ENCODE results near the gene TNFAIP3. TPM values are rescaled to one million over a fixed set of nuclear protein-coding genes. Genes with fewer than 3 reads are reported as not detected.
"Not testable (repeated sequence)": the region's sequence is repeated elsewhere in the genome, so short reads cannot be mapped to it uniquely, and the experiment has no call there.

Gene TNFAIP3
- total RNA-seq, 1 donor from 2014 or later: 4.6 TPM

GRCh38 chr6:137840252-137840651, 26.8 kb upstream of the TNFAIP3 start:
- no peak for ATAC-seq (ENCODE audit: poor library complexity)
- DNase-seq: no peak
- intact Hi-C loops (cut with DNase I): no loop called here

- no peak for DNase-seq
- intact Hi-C loops (cut with DNase I): no loop called here
- ATAC-seq (ENCODE audit: poor library complexity): no peak
Observed at GRCh38 chr6:137843211-137843610, 23.8 kb upstream of the TNFAIP3 start.

- intact Hi-C loops (cut with DNase I); ATAC-seq (ENCODE audit: poor library complexity): not testable (repeated sequence)
Observed at GRCh38 chr6:137844327-137844726, 22.7 kb upstream of the TNFAIP3 start.

GRCh38 chr6:137844773-137845172, 22.3 kb upstream of the TNFAIP3 start:
- intact Hi-C loops (cut with DNase I); DNase-seq; ATAC-seq (ENCODE audit: poor library complexity): not testable (repeated sequence)

More at GRCh38 chr6:137844327-137844726, 22.7 kb upstream of the TNFAIP3 start:
- not testable (repeated sequence) for DNase-seq

- intact Hi-C loops (cut with DNase I): no loop called here
- ATAC-seq (ENCODE audit: poor library complexity): no peak
- no peak for DNase-seq
Observed at GRCh38 chr6:137845460-137845859, 21.6 kb upstream of the TNFAIP3 start.

GRCh38 chr6:137846274-137846673, 20.8 kb upstream of the TNFAIP3 start:
- peak; percentile 14 for ATAC-seq (ENCODE audit: poor library complexity)
- intact Hi-C loops (cut with DNase I): no loop called here
- no peak for DNase-seq

GRCh38 chr6:137846772-137847313, 20.2 kb upstream of the TNFAIP3 start:
- DNase-seq: peak; percentile 76
- ATAC-seq (ENCODE audit: poor library complexity): peak; percentile 82
- intact Hi-C loops (cut with DNase I): no loop called here

- intact Hi-C loops (cut with DNase I): no loop called here
- no peak for ATAC-seq (ENCODE audit: poor library complexity)
- no peak for DNase-seq
Observed at GRCh38 chr6:137847748-137848147, 19.3 kb upstream of the TNFAIP3 start.

GRCh38 chr6:137848672-137849071, 18.4 kb upstream of the TNFAIP3 start:
- DNase-seq (no peak), ATAC-seq (ENCODE audit: poor library complexity) (no peak)
- intact Hi-C loops (cut with DNase I): no loop called here

- DNase-seq (no peak), ATAC-seq (ENCODE audit: poor library complexity) (no peak)
- intact Hi-C loops (cut with DNase I): no loop called here
Observed at GRCh38 chr6:137849181-137849980, 17.7 kb upstream of the TNFAIP3 start.

- DNase-seq: no peak
- ATAC-seq (ENCODE audit: poor library complexity): no peak
- intact Hi-C loops (cut with DNase I): no loop called here
Observed at GRCh38 chr6:137849981-137850714, 16.9 kb upstream of the TNFAIP3 start.

- DNase-seq: no peak
- no peak for ATAC-seq (ENCODE audit: poor library complexity)
- intact Hi-C loops (cut with DNase I): no loop called here
Observed at GRCh38 chr6:137850816-137851602, 16.1 kb upstream of the TNFAIP3 start.

GRCh38 chr6:137851669-137852068, 15.4 kb upstream of the TNFAIP3 start:
- ATAC-seq (ENCODE audit: poor library complexity) (no peak), DNase-seq (no peak)
- intact Hi-C loops (cut with DNase I): no loop called here

GRCh38 chr6:137852346-137852745, 14.7 kb upstream of the TNFAIP3 start:
- ATAC-seq (ENCODE audit: poor library complexity) (no peak), DNase-seq (no peak)
- intact Hi-C loops (cut with DNase I): no loop called here

GRCh38 chr6:137852811-137853210, 14.2 kb upstream of the TNFAIP3 start:
- DNase-seq: no peak
- intact Hi-C loops (cut with DNase I): no loop called here
- no peak for ATAC-seq (ENCODE audit: poor library complexity)

GRCh38 chr6:137853569-137854213, 13.4 kb upstream of the TNFAIP3 start:
- intact Hi-C loops (cut with DNase I): no loop called here
- DNase-seq (no peak), ATAC-seq (ENCODE audit: poor library complexity) (no peak)

- no peak for ATAC-seq (ENCODE audit: poor library complexity)
- intact Hi-C loops (cut with DNase I): no loop called here
- no peak for DNase-seq
Observed at GRCh38 chr6:137856138-137856898, 10.7 kb upstream of the TNFAIP3 start.

GRCh38 chr6:137859025-137859424, 8.0 kb upstream of the TNFAIP3 start:
- DNase-seq: no peak
- intact Hi-C loops (cut with DNase I): no loop called here
- ATAC-seq (ENCODE audit: poor library complexity): no peak
